ENCODE data around the gene LRSAM1.

LRSAM1 gene

GRCh38 chr9:127497656-127498290 lies 46.5 kb downstream of the LRSAM1 start:
- no peak for DNase-seq (ENCODE audit: low read depth)

- no peak for DNase-seq (ENCODE audit: low read depth)
Measured at GRCh38 chr9:127498298-127498697, 47.0 kb downstream of the LRSAM1 start.

- no peak for DNase-seq (ENCODE audit: low read depth)
Measured at GRCh38 chr9:127500399-127500798, 49.1 kb downstream of the LRSAM1 start.

GRCh38 chr9:127500862-127501261 lies 49.6 kb downstream of the LRSAM1 start:
- DNase-seq (ENCODE audit: low read depth) = no peak

- DNase-seq (ENCODE audit: low read depth) = no peak
Measured at GRCh38 chr9:127501821-127502343, 50.6 kb downstream of the LRSAM1 start.

GRCh38 chr9:127502706-127503378 lies 51.5 kb downstream of the LRSAM1 start:
- no peak for DNase-seq (ENCODE audit: low read depth)

- no peak for DNase-seq (ENCODE audit: low read depth)
Measured at GRCh38 chr9:127503379-127503921, 52.1 kb downstream of the LRSAM1 start.

- peak; percentile 79 for DNase-seq (ENCODE audit: low read depth)
Measured at GRCh38 chr9:127503947-127504886, 52.9 kb downstream of the LRSAM1 start.

- DNase-seq (ENCODE audit: low read depth) = no peak
Measured at GRCh38 chr9:127504887-127505251, 53.6 kb downstream of the LRSAM1 start.

GRCh38 chr9:127505396-127506116 lies 54.2 kb downstream of the LRSAM1 start:
- no peak for DNase-seq (ENCODE audit: low read depth)

GRCh38 chr9:127506117-127506813 lies 55.0 kb downstream of the LRSAM1 start:
- no peak for DNase-seq (ENCODE audit: low read depth)

GRCh38 chr9:127506814-127507750 lies 55.8 kb downstream of the LRSAM1 start:
- no peak for DNase-seq (ENCODE audit: low read depth)

- DNase-seq (ENCODE audit: low read depth) = no peak
Measured at GRCh38 chr9:127507751-127508648, 56.7 kb downstream of the LRSAM1 start.

- DNase-seq (ENCODE audit: low read depth) = no peak
Measured at GRCh38 chr9:127508901-127509260, 57.6 kb downstream of the LRSAM1 start.

- no peak for DNase-seq (ENCODE audit: low read depth)
Measured at GRCh38 chr9:127509261-127509954, 58.1 kb downstream of the LRSAM1 start.

- DNase-seq (ENCODE audit: low read depth) = no peak
Measured at GRCh38 chr9:127509955-127510299, 58.6 kb downstream of the LRSAM1 start.

GRCh38 chr9:127514468-127514867 lies 63.2 kb downstream of the LRSAM1 start:
- no peak for DNase-seq (ENCODE audit: low read depth)

- DNase-seq (ENCODE audit: low read depth) = no peak
Measured at GRCh38 chr9:127516835-127517607, 65.7 kb downstream of the LRSAM1 start.
